ENCODE results near the gene AKAP13. TPM values are rescaled to one million over a fixed set of nuclear protein-coding genes. Genes with fewer than 3 reads are reported as not detected.
"Not testable (repeated sequence)": the region's sequence is repeated elsewhere in the genome, so short reads cannot be mapped to it uniquely, and the experiment has no call there.

Gene AKAP13
- total and polyA plus RNA-seq, 7 donors = 21.6 to 142 (median 98.5) TPM

GRCh38 chr15:85482894-85483293, 102.5 kb downstream of the AKAP13 start:
- H3K36me3 ChIP-seq = no peaks in the 10 kb centered on the region
- intact Hi-C loops (cut with DNase I) = loop anchor here (5.0 kb wide), 1 partner anchor 151 kb away; no protein-coding TSS in a partner anchor
- TF ChIP-seq POLR2A (IDR thresholded peaks at IDR 0.05) = no peak
- no peak for TF ChIP-seq POLR2AphosphoS5 (IDR thresholded peaks at IDR 0.05)
- TF ChIP-seq, protein P1, sequence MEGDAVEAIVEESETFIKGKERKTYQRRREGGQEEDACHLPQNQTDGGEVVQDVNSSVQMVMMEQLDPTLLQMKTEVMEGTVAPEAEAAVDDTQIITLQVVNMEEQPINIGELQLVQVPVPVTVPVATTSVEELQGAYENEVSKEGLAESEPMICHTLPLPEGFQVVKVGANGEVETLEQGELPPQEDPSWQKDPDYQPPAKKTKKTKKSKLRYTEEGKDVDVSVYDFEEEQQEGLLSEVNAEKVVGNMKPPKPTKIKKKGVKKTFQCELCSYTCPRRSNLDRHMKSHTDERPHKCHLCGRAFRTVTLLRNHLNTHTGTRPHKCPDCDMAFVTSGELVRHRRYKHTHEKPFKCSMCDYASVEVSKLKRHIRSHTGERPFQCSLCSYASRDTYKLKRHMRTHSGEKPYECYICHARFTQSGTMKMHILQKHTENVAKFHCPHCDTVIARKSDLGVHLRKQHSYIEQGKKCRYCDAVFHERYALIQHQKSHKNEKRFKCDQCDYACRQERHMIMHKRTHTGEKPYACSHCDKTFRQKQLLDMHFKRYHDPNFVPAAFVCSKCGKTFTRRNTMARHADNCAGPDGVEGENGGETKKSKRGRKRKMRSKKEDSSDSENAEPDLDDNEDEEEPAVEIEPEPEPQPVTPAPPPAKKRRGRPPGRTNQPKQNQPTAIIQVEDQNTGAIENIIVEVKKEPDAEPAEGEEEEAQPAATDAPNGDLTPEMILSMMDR (IDR thresholded peaks at IDR 0.05) = no peak
- no peak for TF ChIP-seq EP300 (IDR thresholded peaks at IDR 0.05)
- no peak overlapping the region for H3K4me3 ChIP-seq
- H3K27ac ChIP-seq = peak overlapping the region; percentile 25 to 67 (median 58)
- H3K4me1 ChIP-seq = peaks cover 0 to 73% (median 46%) of the 10 kb centered on the region in 4 donors
- DNase-seq = no peak
- WGBS, 2 donors = 36% methylated on average over 6 of the region's 6 CpGs
- no peaks in the 10 kb centered on the region for H3K9me3 ChIP-seq
- no peaks in the 10 kb centered on the region for H3K27me3 ChIP-seq

- not testable (repeated sequence) for DNase-seq, H3K9me3 ChIP-seq, H3K4me3 ChIP-seq, H3K36me3 ChIP-seq, H3K27me3 ChIP-seq
- intact Hi-C loops (cut with DNase I) = loop anchor here (5.0 kb wide), 1 partner anchor 152 kb away; no protein-coding TSS in a partner anchor
- H3K4me1 ChIP-seq = peaks cover 0 to 67% (median 40%) of the 10 kb centered on the region in 4 donors
- WGBS, 2 donors = 91 to 92% methylated on average over 1 of the region's 1 CpG
- H3K27ac ChIP-seq = peak overlapping the region in 1 of 4 donors; percentile 62
Measured at GRCh38 chr15:85483955-85484354, 103.6 kb downstream of the AKAP13 start.

DNA sequence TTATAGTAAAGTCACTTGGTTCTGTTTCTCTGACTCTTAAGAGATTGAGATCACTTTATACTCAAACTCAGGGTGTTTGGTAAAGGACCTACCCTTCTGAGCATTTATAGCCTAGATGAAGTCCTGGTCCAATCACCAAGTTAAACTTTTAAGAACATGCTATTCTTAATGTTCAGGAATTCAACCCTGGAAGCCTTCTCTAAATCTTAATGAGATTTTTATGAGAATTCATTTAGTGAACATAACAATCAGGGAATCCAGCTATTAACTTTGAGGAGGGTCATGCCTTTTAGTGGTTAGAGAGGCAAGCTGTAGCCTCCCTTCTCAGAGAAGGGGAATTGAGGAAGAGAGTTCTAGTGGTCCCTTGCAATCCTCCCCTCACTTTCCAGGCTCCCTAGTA, 104.5 kb downstream of the AKAP13 start:
- not testable (repeated sequence) for DNase-seq, H3K36me3 ChIP-seq, H3K27me3 ChIP-seq, H3K4me3 ChIP-seq, H3K9me3 ChIP-seq
- intact Hi-C loops (cut with DNase I) = loop anchor here (5.0 kb wide), 2 partner anchors 103 to 153 kb away; partner anchors contain the start of gene AKAP13
- peaks cover 0 to 69% (median 37%) of the 10 kb centered on the region in 4 donors for H3K4me1 ChIP-seq
- peak overlapping the region in 3 of 4 donors; percentile 25 to 62 (median 41) for H3K27ac ChIP-seq

DNA sequence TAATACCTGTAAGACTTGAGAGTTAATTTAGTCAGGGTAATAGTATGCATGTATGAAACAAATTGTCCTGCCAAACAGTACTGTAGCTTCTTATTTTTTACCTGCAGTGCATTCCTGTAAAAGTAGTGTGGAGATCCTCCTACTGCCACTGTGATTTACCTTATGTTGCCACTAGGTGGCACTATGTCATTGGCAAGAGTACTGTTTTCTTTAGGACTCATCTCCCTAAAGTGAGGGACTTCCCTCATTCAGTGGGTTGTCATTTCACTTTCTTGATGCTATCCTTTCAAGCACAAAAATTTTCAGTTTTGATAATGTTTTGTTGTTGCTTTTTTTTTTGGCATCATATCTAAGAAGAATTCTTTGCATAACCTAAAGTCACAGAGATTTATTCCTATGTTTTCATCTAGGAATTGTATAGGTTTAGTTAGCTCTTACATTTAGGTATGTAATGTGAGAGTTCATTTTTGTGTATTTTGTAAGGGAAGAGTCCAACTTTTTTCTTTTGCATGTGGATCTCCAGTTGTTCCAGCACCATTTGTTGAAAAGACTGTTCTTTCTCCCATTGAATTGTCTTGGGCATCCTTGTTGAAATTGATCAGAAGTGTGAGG, 105.7 kb downstream of the AKAP13 start:
- TF ChIP-seq POLR2A (IDR thresholded peaks at IDR 0.05) = no peak
- TF ChIP-seq, protein P1 (IDR thresholded peaks at IDR 0.05) = peak; percentile 44 to 63 (median 56)
- peak in 1 of 4 donors; percentile 40 for TF ChIP-seq POLR2AphosphoS5 (IDR thresholded peaks at IDR 0.05)
- no peak for TF ChIP-seq EP300 (IDR thresholded peaks at IDR 0.05)
- H3K27ac ChIP-seq = peak overlapping the region in 1 of 4 donors; percentile 62
- no peak overlapping the region for H3K4me3 ChIP-seq
- no peak for DNase-seq
- H3K36me3 ChIP-seq = no peaks in the 10 kb centered on the region
- H3K27me3 ChIP-seq = no peaks in the 10 kb centered on the region
- intact Hi-C loops (cut with DNase I) = loop anchor here (5.0 kb wide), 1 partner anchor 104 kb away; the partner anchor contains the start of gene AKAP13
- no peaks in the 10 kb centered on the region for H3K9me3 ChIP-seq
- H3K4me1 ChIP-seq = peaks cover 0 to 63% (median 32%) of the 10 kb centered on the region in 4 donors

- H3K36me3 ChIP-seq, DNase-seq, H3K27ac ChIP-seq, H3K27me3 ChIP-seq, H3K9me3 ChIP-seq, H3K4me3 ChIP-seq: not testable (repeated sequence)
- peaks cover 0 to 46% (median 18%) of the 10 kb centered on the region in 4 donors for H3K4me1 ChIP-seq
- 93 to 98% methylated on average over 7 of the region's 7 CpGs for WGBS, 2 donors
- intact Hi-C loops (cut with DNase I) = loop anchor here (5.0 kb wide), 1 partner anchor 105 kb away; the partner anchor contains the start of gene AKAP13
Measured at GRCh38 chr15:85487796-85488195, 107.4 kb downstream of the AKAP13 start.

GRCh38 chr15:85488997-85489396, 108.6 kb downstream of the AKAP13 start:
- Histone ChIP-seq H3K36me3 (no peaks in the 10 kb centered on the region), H3K9me3 (no peaks in the 10 kb centered on the region), H3K27me3 (no peaks in the 10 kb centered on the region), H3K4me3 (no peak overlapping the region), H3K27ac (no peak overlapping the region), H3K4me1 (peaks cover 0 to 42% (median 23%) of the 10 kb centered on the region in 4 donors)
- DNase-seq = no peak
- intact Hi-C loops (cut with DNase I) = loop anchor here (5.0 kb wide), 1 partner anchor 107 kb away; the partner anchor contains the start of gene AKAP13
- TF ChIP-seq, protein P1 (IDR thresholded peaks at IDR 0.05) = no peak
- TF ChIP-seq POLR2A (IDR thresholded peaks at IDR 0.05) (no peak), POLR2AphosphoS5 (IDR thresholded peaks at IDR 0.05) (no peak), EP300 (IDR thresholded peaks at IDR 0.05) (no peak)
- 13 to 61% methylated on average over 1 of the region's 1 CpG for WGBS, 2 donors
